K562 (cell line): ENCODE measurements around the gene TMEM158. TPM values are rescaled to one million over a fixed set of nuclear protein-coding genes. Genes with fewer than 3 reads are reported as not detected.

ENCODE experiments used
- ATAC-seq: fragments of 200-7000 bp; cut with Tn5 transposase; 3 replicates; pipeline ENCODE4 v1.9.1; 2020; ENCODE audit warnings: moderate library complexity
- BruUV-seq: library from RNA; stranded (reverse); fragments of 400-500 nt; replicated peaks from 2 replicates; lab custom pipeline; 2021; lab: Mats Ljungman, UMichigan
- CTCF ChIA-PET: fragments of 300-600 bp; formaldehyde crosslinking; extraction: SDS; loops from one replicate; lab custom pipeline; 2021; ENCODE audit warnings: low intra/inter-chr PET ratio; lab: Yijun Ruan, JAX
- POLR2A ChIA-PET: fragments of 300-600, 350-650 bp; sonication (Branson Sonifier 250); formaldehyde crosslinking; extraction: SDS; loops from one replicate; lab custom pipeline; 2021; ENCODE audit warnings: antibody characterized with exemption, inconsistent platforms; lab: Yijun Ruan, JAX
- DNase-seq, 4 experiments: peaks; one replicate each; pipeline versions ENCODE4 v3.0.0 to v3.0.0-alpha.2; 2011 to 2018; ENCODE audit warnings: low spot score in 3 of 4, mixed read lengths in 3 of 4; ENCODE audit errors: extremely low read depth in 1 of 4
- FAIRE-seq: peaks from 2 replicates; lab custom pipeline; 2011; peaks lifted over from hg19 to GRCh38; lab: Jason Lieb, UNC
- H2AFZ ChIP-seq: 2 replicates; pipeline ENCODE4 v1.6.0; 2011; ENCODE audit warnings: low read depth, low read length, control low read depth, inconsistent platforms
- H3K27ac ChIP-seq: fragments of 200-600 bp; 3 replicates; pipeline ENCODE4 v1.8.0; 2011; ENCODE audit warnings: low read depth, mild to moderate bottlenecking, control low read depth, inconsistent platforms, low read length, moderate library complexity, mixed read lengths; ENCODE audit errors: extremely low read depth
- H3K27me3 ChIP-seq, 2 experiments: fragments of 300-600 bp in 1 of 2; 2 replicates in 1 of 2; 3 replicates in 1 of 2; pipeline versions ENCODE4 v1.6.0 to v1.8.0; 2011; ENCODE audit warnings: inconsistent platforms in 2 of 2, low read length in 2 of 2, mild to moderate bottlenecking in 1 of 2, mixed read lengths in 1 of 2, moderate library complexity in 1 of 2; ENCODE audit not compliant: control insufficient read depth in 2 of 2, insufficient read depth in 2 of 2
- H3K36me3 ChIP-seq: fragments of 300-600 bp; 3 replicates; pipeline ENCODE4 v1.8.0; 2011; ENCODE audit warnings: mild to moderate bottlenecking, low read length, inconsistent platforms; ENCODE audit not compliant: control insufficient read depth, insufficient read depth
- H3K4me1 ChIP-seq, 2 experiments: fragments of 200-600 bp in 1 of 2; replicated peaks in 1 of 2; 2 replicates in 1 of 2; 3 replicates in 1 of 2; pipeline versions ENCODE4 v1.5.1 to v1.8.0; 2011; ENCODE audit warnings: inconsistent platforms in 2 of 2, low read length in 2 of 2, mild to moderate bottlenecking in 1 of 2, mixed read lengths in 1 of 2, moderate library complexity in 1 of 2; ENCODE audit not compliant: control insufficient read depth in 2 of 2, insufficient read depth in 2 of 2
- H3K4me2 ChIP-seq: 2 replicates; pipeline ENCODE4 v1.6.1; 2011; ENCODE audit warnings: low read length, control low read depth, inconsistent platforms, mixed read lengths; ENCODE audit not compliant: insufficient read depth
- H3K4me3 ChIP-seq: fragments of 200-600 bp; sonication (generic), shearing (Covaris generic); 2 replicates; pipeline ENCODE4 v1.5.1; 2016; ENCODE audit warnings: control low read depth, inconsistent platforms
- H3K79me2 ChIP-seq: fragments of 200-600 bp; 3 replicates; pipeline ENCODE4 v1.8.0; 2011; ENCODE audit warnings: low read length, inconsistent platforms; ENCODE audit not compliant: control insufficient read depth, insufficient read depth
- H3K9ac ChIP-seq, 2 experiments: 2 replicates each; pipeline versions ENCODE4 v1.6.0 to v1.6.1; 2011; ENCODE audit warnings: low read depth in 2 of 2, low read length in 2 of 2, control low read depth in 1 of 2, inconsistent platforms in 1 of 2, mild to moderate bottlenecking in 1 of 2, mixed read lengths in 1 of 2; ENCODE audit not compliant: insufficient read depth in 1 of 2
- H3K9me1 ChIP-seq: one replicate; pipeline ENCODE4 v1.6.0; 2011; ENCODE audit warnings: inconsistent platforms, mild to moderate bottlenecking, low read length, moderate library complexity; ENCODE audit not compliant: control insufficient read depth, insufficient read depth
- H3K9me3 ChIP-seq: replicated peaks from 2 replicates; pipeline ENCODE4 v1.5.1; 2011; ENCODE audit warnings: low read depth, low read length, inconsistent platforms; ENCODE audit not compliant: control insufficient read depth, insufficient read depth
- H4K20me1 ChIP-seq: replicated peaks from 2 replicates; pipeline ENCODE4 v1.6.1; 2011; ENCODE audit warnings: low read length, inconsistent platforms, mixed read lengths; ENCODE audit not compliant: control insufficient read depth, insufficient read depth
- EWSR1 ChIP-seq: fragments of 450-650 bp; IDR thresholded peaks from 2 replicates; pipeline ENCODE4 v1.6.1; 2018; ENCODE audit warnings: borderline replicate concordance, mild to moderate bottlenecking, low read depth, moderate library complexity; ENCODE audit not compliant: partially characterized antibody
- L3MBTL2 ChIP-seq: fragments of 450-650 bp; IDR thresholded peaks from 2 replicates; pipeline ENCODE4 v1.6.1; 2016; ENCODE audit warnings: mild to moderate bottlenecking, moderate library complexity
- ZBTB40 ChIP-seq, 2 experiments: fragments of 450-650 bp in 1 of 2; sonication (generic) in 1 of 2; formaldehyde crosslinking in 1 of 2; IDR thresholded peaks; 2 replicates each; pipeline versions ENCODE4 v1.7.1 to v1.9.0; 2016 to 2022; ENCODE audit warnings: inconsistent platforms in 1 of 2, mild to moderate bottlenecking in 1 of 2, missing genetic modification reagents in 1 of 2
- WGBS: fragments of 100-300 bp; shearing (Covaris generic); methylation state at CpG from one replicate; pipeline ENCODE4 v1.1.6; 2016; ENCODE audit warnings: low coverage, mixed read lengths; ENCODE audit not compliant: insufficient coverage; ENCODE audit errors: missing lambda C conversion rate; 5-methylcytosine and 5-hydroxymethylcytosine counted together
- in situ Hi-C: fragments of 300-500 bp; cut with MboI; formaldehyde crosslinking; loops from 4 replicates; pipeline ENCODE4 v1.15.0; 2018; ENCODE audit warnings: inconsistent platforms, mixed read lengths
- intact Hi-C: fragments of 100-400 bp; cut with micrococcal nuclease; formaldehyde crosslinking; loops from 2 replicates; pipeline ENCODE4 v1.14.2; 2022
- polyA plus RNA-seq, 8 experiments: library from polyadenylated mRNA; depleted of rRNA in 4 of 8; stranded (reverse) in 5 of 8; unstranded in 3 of 8; fragments of >200 nt; fragmentation: Nextera tagmentation in 2 of 8; fragmentation: Illumina TruSeq in 1 of 8; extraction: Ambion mirVana in 2 of 8; extraction: Trizol in 1 of 8; gene quantifications; 2 replicates each; pipeline versions ENCODE4 v1.2.1 to v1.2.3, GENCODE V29; 2011 to 2014; ENCODE audit warnings: inconsistent platforms in 1 of 8, missing spikeins in 1 of 8
- total RNA-seq, 7 experiments: library from RNA; depleted of rRNA in 6 of 7; stranded (reverse); fragments of >200 nt in 6 of 7; fragmentation: Illumina TruSeq in 2 of 7; extraction: Trizol in 2 of 7; gene quantifications; 2 replicates each; pipeline versions ENCODE4 v1.2.1 to v1.2.3, GENCODE V29; 2011 to 2021; ENCODE audit warnings: low replicate concordance in 1 of 7

The TMEM158 gene
- total and polyA plus RNA-seq, 9 of the 15 experiments (the other 6 are each of a cell fraction or from before 2014, with no cell fraction given) = 2.2 to 46.5 (median 8.4) TPM

DNA sequence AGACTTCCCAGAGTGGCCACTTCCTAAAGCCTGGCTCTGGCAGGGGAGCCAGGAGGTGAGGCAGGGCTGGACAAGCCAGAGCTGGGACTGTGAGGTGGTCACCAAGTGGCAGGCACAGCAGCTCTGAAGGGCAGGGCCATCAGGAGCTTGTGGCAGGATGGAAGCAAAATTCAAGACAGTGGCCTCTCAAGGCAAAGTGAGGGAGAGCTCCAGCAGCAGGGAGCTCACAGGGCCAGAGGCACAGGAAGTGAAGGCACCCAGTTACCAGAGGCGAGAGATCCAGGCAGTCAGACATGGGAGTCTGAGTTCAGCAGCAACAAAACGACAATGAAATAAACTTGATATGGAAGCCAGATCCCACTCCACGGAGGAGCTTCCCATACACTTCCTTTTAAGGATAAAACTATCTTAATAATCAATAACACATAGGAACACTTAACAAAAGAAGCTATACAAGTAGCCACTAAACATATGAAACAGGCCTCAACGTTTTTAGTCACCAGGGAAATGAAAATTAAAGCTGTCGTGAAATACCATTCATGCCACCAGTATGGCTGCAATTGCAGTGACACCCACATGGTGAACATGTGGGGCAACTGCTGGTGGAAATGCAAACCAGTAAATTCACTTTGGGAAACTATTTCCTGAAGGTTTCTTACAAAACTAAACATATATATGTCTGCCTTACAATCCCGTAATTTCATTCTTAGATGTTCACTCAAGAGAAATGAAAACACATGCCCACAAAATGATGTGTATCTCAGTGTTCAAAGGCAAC, 35.4 kb upstream of the TMEM158 start:
- no peaks in the 10 kb centered on the region for H3K36me3 ChIP-seq
- no peak overlapping the region for H3K27ac ChIP-seq
- peak; percentile 43 for ATAC-seq
- H4K20me1 ChIP-seq = no peaks in the 10 kb centered on the region
- no peak overlapping the region for H3K4me3 ChIP-seq
- POLR2A ChIA-PET = interaction anchor here (0.6 to 2.7 kb wide), 7 partner anchors 10 to 203 kb away, joined by 3 to 22 read pairs (median 4); no protein-coding TSS in a partner anchor
- no peaks in the 10 kb centered on the region for H3K79me2 ChIP-seq
- no peak overlapping the region for H3K4me2 ChIP-seq
- H3K9ac ChIP-seq = peak overlapping the region in 1 of 2 experiments; percentile 53; a peak in 1 of 4 replicates
- H3K9me1 ChIP-seq = no peaks in the 10 kb centered on the region
- peak overlapping the region; percentile 72 for H2AFZ ChIP-seq
- in situ Hi-C loops = no loop called here
- H3K4me1 ChIP-seq = no peaks in the 10 kb centered on the region
- 34% methylated on average over 6 of the region's 6 CpGs for WGBS
- no peak for FAIRE-seq
- CTCF ChIA-PET = no interaction called here
- H3K9me3 ChIP-seq = no peaks in the 10 kb centered on the region
- BruUV-seq = no TSS peak
- H3K27me3 ChIP-seq = no peaks in the 10 kb centered on the region
- intact Hi-C loops = no loop called here
- DNase-seq = no peak
- TF ChIP-seq ZBTB40 (IDR thresholded peaks at IDR 0.05) (peak; percentile 83; the same call in 1 of the 2 replicates), ZBTB40 (CRISPR knock-in tag; IDR thresholded peaks at IDR 0.05) (no peak), L3MBTL2 (peak; percentile 13; the same call in 1 of the 2 replicates), EWSR1 (no peak)
